Measurements from ENCODE around the gene SERGEF. TPM values are rescaled to one million over a fixed set of nuclear protein-coding genes. Genes with fewer than 3 reads are reported as not detected.

SERGEF gene
- total and polyA plus RNA-seq, 8 donors: 9.3 to 158 (median 73.5) TPM; not detected in 1

GRCh38 chr11:17779861-17780594, 232.8 kb downstream of the SERGEF start:
- 86 to 90% (median 89%) methylated on average over 12 to 14 of the region's 14 CpGs for WGBS, 5 donors

GRCh38 chr11:17778956-17779860, 233.6 kb downstream of the SERGEF start:
- WGBS, 5 donors: 91 to 96% (median 95%) methylated on average over 40 of the region's 40 CpGs
- no peaks in the 10 kb centered on the region for H3K36me3 ChIP-seq
- H3K27ac ChIP-seq: no peak overlapping the region
- H3K4me3 ChIP-seq: no peak overlapping the region
- TF ChIP-seq EP300 (IDR thresholded peaks at IDR 0.05) (no peak), POLR2AphosphoS5 (IDR thresholded peaks at IDR 0.05) (no peak), POLR2A (IDR thresholded peaks at IDR 0.05) (no peak), CTCF (IDR thresholded peaks at IDR 0.05) (no peak)
- H3K9me3 ChIP-seq: no peaks in the 10 kb centered on the region
- H3K27me3 ChIP-seq: no peaks in the 10 kb centered on the region
- no peak for DNase-seq
- no peaks in the 10 kb centered on the region for H3K4me1 ChIP-seq
- intact Hi-C loops (cut with DNase I; ENCODE audit: low total_unique reads): no loop called here

More at GRCh38 chr11:17779861-17780594, 232.8 kb downstream of the SERGEF start:
- Histone ChIP-seq H3K4me3 (no peak overlapping the region), H3K27me3 (no peaks in the 10 kb centered on the region), H3K4me1 (no peaks in the 10 kb centered on the region), H3K9me3 (no peaks in the 10 kb centered on the region), H3K27ac (no peak overlapping the region), H3K36me3 (no peaks in the 10 kb centered on the region)
- intact Hi-C loops (cut with DNase I; ENCODE audit: low total_unique reads): no loop called here
- DNase-seq: no peak
- no peak for TF ChIP-seq POLR2A (IDR thresholded peaks at IDR 0.05)

GRCh38 chr11:17778352-17778751, 234.5 kb downstream of the SERGEF start:
- no peak for DNase-seq
- Histone ChIP-seq H3K27ac (no peak overlapping the region), H3K4me3 (no peak overlapping the region), H3K36me3 (no peaks in the 10 kb centered on the region), H3K27me3 (no peaks in the 10 kb centered on the region), H3K4me1 (no peaks in the 10 kb centered on the region), H3K9me3 (no peaks in the 10 kb centered on the region)
- intact Hi-C loops (cut with DNase I; ENCODE audit: low total_unique reads): no loop called here
- TF ChIP-seq EP300 (IDR thresholded peaks at IDR 0.05) (no peak), CTCF (IDR thresholded peaks at IDR 0.05) (no peak), POLR2A (IDR thresholded peaks at IDR 0.05) (no peak)
- WGBS, 5 donors: 90 to 93% (median 91%) methylated on average over 5 of the region's 5 CpGs

- Histone ChIP-seq H3K27me3 (no peaks in the 10 kb centered on the region), H3K36me3 (no peaks in the 10 kb centered on the region), H3K4me1 (no peaks in the 10 kb centered on the region), H3K27ac (no peak overlapping the region), H3K4me3 (no peak overlapping the region), H3K9me3 (no peaks in the 10 kb centered on the region)
- WGBS, 5 donors: 81 to 88% (median 87%) methylated on average over 13 of the region's 13 CpGs
- TF ChIP-seq CTCF (IDR thresholded peaks at IDR 0.05): no peak
- no peak for TF ChIP-seq POLR2A (IDR thresholded peaks at IDR 0.05)
- intact Hi-C loops (cut with DNase I; ENCODE audit: low total_unique reads): no loop called here
- DNase-seq: no peak
Observed at GRCh38 chr11:17777738-17778091, 235.1 kb downstream of the SERGEF start.
